Endothelial cell of umbilical vein (primary cell): ENCODE data around the gene CDC42BPB. TPM values are rescaled to one million over a fixed set of nuclear protein-coding genes. Genes with fewer than 3 reads are reported as not detected.
A peak's percentile ranks its signal among the peaks of the same experiment; 100 is the strongest.

Experiments used
- BruUV-seq: library from RNA; stranded (reverse); fragments of 400-500 nt; replicated peaks from 2 replicates; lab custom pipeline; 2021; lab: Mats Ljungman, UMichigan
- CTCF ChIA-PET: fragments of 300-600, 350-600 bp; sonication (Branson Sonifier 250); formaldehyde crosslinking; loops from one replicate; lab custom pipeline; 2021; ENCODE audit warnings: antibody characterized with exemption, inconsistent platforms; lab: Charles Lee
- POLR2A ChIA-PET: fragments of 300-600, 350-600 bp; sonication (Branson Sonifier 250); formaldehyde crosslinking; loops from one replicate; lab custom pipeline; 2021; ENCODE audit warnings: antibody characterized with exemption, inconsistent platforms; lab: Charles Lee
- DNase-seq: peaks from one replicate; pipeline ENCODE4 v3.0.0-alpha.2; 2011; ENCODE audit warnings: low read depth, low spot score
- FAIRE-seq: peaks from 2 replicates; lab custom pipeline; 2011; peaks lifted over from hg19 to GRCh38; lab: Jason Lieb, UNC
- H2AFZ ChIP-seq: 2 replicates; pipeline ENCODE4 v1.6.0; 2012; ENCODE audit warnings: low read depth, low read length, control low read depth, inconsistent platforms
- H3K27ac ChIP-seq: 2 replicates; pipeline ENCODE4 v1.5.1; 2011; ENCODE audit warnings: low read depth, mild to moderate bottlenecking, control low read depth, low read length, moderate library complexity; ENCODE audit not compliant: insufficient read depth
- H3K27me3 ChIP-seq, 2 experiments: 2 replicates each; pipeline versions ENCODE4 v1.6.0 to v1.6.1; 2011; ENCODE audit warnings: low read length in 2 of 2, mixed read lengths in 1 of 2; ENCODE audit not compliant: control insufficient read depth in 2 of 2, insufficient read depth in 2 of 2
- H3K36me3 ChIP-seq, 2 experiments: 2 replicates in 1 of 2; 3 replicates in 1 of 2; pipeline ENCODE4 v1.5.1; 2011; ENCODE audit warnings: low read length in 2 of 2, mild to moderate bottlenecking in 1 of 2, moderate library complexity in 1 of 2; ENCODE audit not compliant: control insufficient read depth in 2 of 2, insufficient read depth in 2 of 2; ENCODE audit errors: extremely low read depth in 1 of 2
- H3K4me1 ChIP-seq: 3 replicates; pipeline ENCODE4 v1.5.1; 2011; ENCODE audit warnings: mild to moderate bottlenecking, low read length; ENCODE audit not compliant: control insufficient read depth, insufficient read depth; ENCODE audit errors: extremely low read depth
- H3K4me2 ChIP-seq: 2 replicates; pipeline ENCODE4 v1.6.1; 2011; ENCODE audit warnings: low read length, control low read depth, mixed read lengths; ENCODE audit not compliant: insufficient read depth
- H3K4me3 ChIP-seq, 3 experiments: fragments of 200-600 bp in 1 of 3; sonication (generic), shearing (Covaris generic) in 1 of 3; replicated peaks in 1 of 3; 2 replicates each; pipeline ENCODE4 v1.5.1; 2011 to 2016; ENCODE audit warnings: control low read depth in 3 of 3, low read length in 3 of 3, mild to moderate bottlenecking in 2 of 3, inconsistent platforms in 1 of 3, low read depth in 1 of 3, moderate library complexity in 1 of 3; ENCODE audit not compliant: insufficient read depth in 1 of 3
- H3K79me2 ChIP-seq: 2 replicates; pipeline ENCODE4 v1.6.0; 2012; ENCODE audit warnings: low read length, inconsistent platforms; ENCODE audit not compliant: control insufficient read depth, insufficient read depth
- H3K9ac ChIP-seq: replicated peaks from 2 replicates; pipeline ENCODE3; 2011; ENCODE audit warnings: low read length, control low read depth; ENCODE audit not compliant: insufficient read depth; ENCODE audit errors: extremely low read depth
- H3K9me1 ChIP-seq: replicated peaks from 3 replicates; pipeline ENCODE4 v1.6.0; 2011; ENCODE audit warnings: mild to moderate bottlenecking, low read length; ENCODE audit not compliant: control insufficient read depth, insufficient read depth; ENCODE audit errors: extremely low read depth
- H3K9me3 ChIP-seq: replicated peaks from 2 replicates; pipeline ENCODE4 v1.5.1; 2012; ENCODE audit warnings: low read length, inconsistent platforms; ENCODE audit not compliant: control insufficient read depth, insufficient read depth
- H4K20me1 ChIP-seq: replicated peaks from 2 replicates; pipeline ENCODE3; 2011; ENCODE audit warnings: mild to moderate bottlenecking, low read length; ENCODE audit not compliant: control insufficient read depth, insufficient read depth; ENCODE audit errors: extremely low read depth
- EZH2 ChIP-seq: IDR thresholded peaks from 2 replicates; pipeline ENCODE4 v1.6.1; 2012; ENCODE audit warnings: borderline replicate concordance, low read depth, mild to moderate bottlenecking, moderate library complexity, low read length, inconsistent platforms; ENCODE audit not compliant: severe bottlenecking
- JUN ChIP-seq: IDR thresholded peaks from 2 replicates; pipeline ENCODE4 v1.6.1; 2011; ENCODE audit warnings: borderline replicate concordance, low read depth; ENCODE audit not compliant: insufficient read length, insufficient read depth
- MYC ChIP-seq: IDR thresholded peaks from one replicate; pipeline ENCODE4 v1.6.1; 2011; ENCODE audit warnings: mild to moderate bottlenecking, low read depth, low read length
- POLR2AphosphoS5 ChIP-seq: IDR thresholded peaks from 2 replicates; pipeline ENCODE4 v1.6.1; 2012; ENCODE audit warnings: low read depth, mild to moderate bottlenecking, control low read depth, low read length, moderate library complexity; ENCODE audit not compliant: insufficient read depth
- dilution Hi-C: fragments of 300-500 bp; cut with MboI; formaldehyde crosslinking; loops from one replicate; pipeline ENCODE4 v1.15.0; 2019; ENCODE audit warnings: low sequenced_read_pairs; ENCODE audit not compliant: extremely low pct_ligation_motif_present
- intact Hi-C: fragments of 100-400 bp; cut with micrococcal nuclease; formaldehyde crosslinking; loops from one replicate; pipeline ENCODE4 v1.10.0; 2022
- polyA plus RNA-seq, 4 experiments: library from polyadenylated mRNA; depleted of rRNA in 3 of 4; stranded (reverse) in 3 of 4; unstranded in 1 of 4; fragments of >200 nt; gene quantifications; 2 replicates each; pipeline versions ENCODE4 v1.2.1 to v1.2.3, GENCODE V29; 2011 to 2012; ENCODE audit warnings: missing spikeins in 1 of 4
- total RNA-seq: library from RNA; stranded (reverse); gene quantifications from 2 replicates; pipeline ENCODE4 v1.2.3, GENCODE V29; 2021

The CDC42BPB gene
- total and polyA plus RNA-seq, 2 donors (not counting 3 experiments of a cell fraction or from before 2014, with no cell fraction given) = 82.6 to 131 TPM

DNA sequence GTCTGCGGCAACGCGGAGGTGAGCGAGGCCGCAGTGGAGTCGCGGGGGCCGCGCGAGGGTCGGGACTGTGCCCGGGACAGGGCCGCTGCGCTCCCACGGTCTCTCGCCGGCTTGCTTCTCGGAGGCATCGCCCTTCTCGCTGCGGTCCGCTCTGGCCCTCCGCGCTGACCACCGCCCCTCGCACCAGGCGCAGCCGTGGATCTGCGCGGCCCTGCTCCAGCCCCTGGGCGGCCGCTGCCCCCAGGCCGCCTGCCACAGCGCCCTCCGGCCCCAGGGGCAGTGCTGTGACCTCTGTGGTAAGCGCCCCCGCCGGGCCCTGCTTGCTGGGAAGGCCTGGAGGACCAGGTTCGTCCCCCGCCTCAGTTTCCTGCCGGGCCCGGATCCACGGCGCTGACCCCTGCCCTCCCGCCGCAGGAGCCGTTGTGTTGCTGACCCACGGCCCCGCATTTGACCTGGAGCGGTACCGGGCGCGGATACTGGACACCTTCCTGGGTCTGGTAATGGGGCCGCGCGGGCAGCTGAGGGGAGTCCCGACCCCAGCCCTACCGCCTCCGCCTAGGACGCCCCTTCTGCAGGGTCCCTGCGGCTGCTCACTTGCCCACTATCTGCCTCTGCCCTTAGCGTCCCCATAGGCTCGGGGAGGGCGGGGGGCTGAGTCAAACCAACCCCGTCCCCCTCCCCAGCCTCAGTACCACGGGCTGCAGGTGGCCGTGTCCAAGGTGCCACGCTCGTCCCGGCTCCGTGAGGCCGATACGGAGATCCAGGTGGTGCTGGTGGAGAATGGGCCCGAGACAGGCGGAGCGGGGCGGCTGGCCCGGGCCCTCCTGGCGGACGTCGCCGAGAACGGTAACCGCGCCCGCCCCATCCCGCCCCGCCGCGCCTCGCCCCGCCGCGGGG lies 127.9 kb downstream of the CDC42BPB start:
- no peaks in the 10 kb centered on the region for H3K79me2 ChIP-seq
- ChIA-PET POLR2A (no interaction called here), CTCF (interaction anchor here (3.1 kb wide), 1 partner anchor 235 kb away, joined by 29 read pairs; no protein-coding TSS in a partner anchor)
- peak overlapping the region in 1 of 3 experiments; percentile 9 for H3K4me3 ChIP-seq
- no peak overlapping the region for H3K27ac ChIP-seq
- TF ChIP-seq MYC = no peak
- peak; percentile 99 for TF ChIP-seq EZH2
- DNase-seq = no peak
- FAIRE-seq = no peak
- no peaks in the 10 kb centered on the region for H3K9me3 ChIP-seq
- no peaks in the 10 kb centered on the region for H4K20me1 ChIP-seq
- dilution Hi-C loops (no loop called here), intact Hi-C loops (no loop called here)
- H3K9me1 ChIP-seq = no peaks in the 10 kb centered on the region
- H3K36me3 ChIP-seq = peaks cover 3 to 11% of the 10 kb centered on the region in 2 experiments
- no TSS peak for BruUV-seq
- H3K9ac ChIP-seq = no peak overlapping the region
- H3K4me1 ChIP-seq = peaks cover 13% of the 10 kb centered on the region
- peaks cover 31 to 47% of the 10 kb centered on the region in 2 experiments for H3K27me3 ChIP-seq
- H2AFZ ChIP-seq = no peak overlapping the region
- no peak overlapping the region for H3K4me2 ChIP-seq

DNA sequence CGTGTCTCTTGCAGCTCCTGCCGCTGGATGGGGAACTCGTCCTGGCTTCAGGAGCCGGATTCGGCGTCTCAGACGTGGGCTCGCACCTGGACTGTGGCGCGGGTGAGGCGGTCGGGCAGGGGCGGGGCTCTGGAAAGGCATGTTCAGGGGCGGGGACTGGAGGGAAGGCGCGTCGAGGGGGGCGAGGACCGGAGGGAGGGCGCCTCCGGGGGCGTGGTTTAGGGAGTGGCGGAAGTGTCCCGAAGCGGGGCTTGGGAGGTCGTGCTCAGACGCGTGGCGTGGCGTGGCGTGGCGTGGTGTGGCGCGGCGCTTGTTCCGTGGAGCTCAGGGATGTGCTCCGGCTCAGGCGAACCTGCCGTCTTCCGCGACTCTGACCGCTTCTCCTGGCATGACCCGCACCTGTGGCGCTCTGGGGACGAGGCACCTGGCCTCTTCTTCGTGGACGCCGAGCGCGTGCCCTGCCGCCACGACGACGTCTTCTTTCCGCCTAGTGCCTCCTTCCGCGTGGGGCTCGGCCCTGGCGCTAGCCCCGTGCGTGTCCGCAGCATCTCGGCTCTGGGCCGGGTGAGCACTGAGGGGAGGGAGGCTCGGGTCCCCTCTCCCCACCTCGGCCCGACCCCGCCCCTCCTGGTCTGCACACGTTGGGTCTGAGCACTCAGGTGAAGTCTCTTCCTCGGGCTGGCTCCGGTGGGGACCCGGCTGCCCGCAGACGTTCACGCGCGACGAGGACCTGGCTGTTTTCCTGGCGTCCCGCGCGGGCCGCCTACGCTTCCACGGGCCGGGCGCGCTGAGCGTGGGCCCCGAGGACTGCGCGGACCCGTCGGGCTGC lies 128.7 kb downstream of the CDC42BPB start:
- Histone ChIP-seq H3K4me2 (peak overlapping the region; percentile 46), H3K4me1 (peaks cover 13% of the 10 kb centered on the region), H3K9ac (no peak overlapping the region), H3K36me3 (peaks cover under 1 to 9% of the 10 kb centered on the region in 2 experiments), H3K9me3 (no peaks in the 10 kb centered on the region), H3K27me3 (peaks cover 39 to 56% of the 10 kb centered on the region in 2 experiments), H3K79me2 (no peaks in the 10 kb centered on the region), H2AFZ (peak overlapping the region; percentile 53), H3K9me1 (no peaks in the 10 kb centered on the region), H3K27ac (no peak overlapping the region), H4K20me1 (no peaks in the 10 kb centered on the region), H3K4me3 (peak overlapping the region in 1 of 3 experiments; percentile 17)
- no TSS peak for BruUV-seq
- FAIRE-seq (no peak), DNase-seq (peak; percentile 24)
- ChIA-PET POLR2A (no interaction called here), CTCF (interaction anchor here (1.0 to 1.3 kb wide), 2 partner anchors 153 to 233 kb away, joined by 3 to 4 read pairs; no protein-coding TSS in a partner anchor)
- dilution Hi-C loops = no loop called here
- TF ChIP-seq POLR2AphosphoS5 = peak; percentile 21
- TF ChIP-seq JUN = no peak
- TF ChIP-seq MYC = no peak
- intact Hi-C loops = no loop called here
